PC-3 (cell line): Measurements from ENCODE around the gene TBC1D21.

ENCODE experiments used
- EZH2 ChIP-seq: fragments of 300-600 bp; sonication (generic); IDR thresholded peaks from one replicate; pipeline ENCODE4 v1.6.1; 2017; ENCODE audit warnings: antibody characterized with exemption, mild to moderate bottlenecking, low read length; ENCODE audit not compliant: unreplicated experiment
- EZH2phosphoT487 ChIP-seq: fragments of 300-600 bp; sonication (generic); IDR thresholded peaks from 2 replicates; pipeline ENCODE4 v1.6.1; 2018; ENCODE audit warnings: mild to moderate bottlenecking, antibody characterized with exemption, low read length, borderline replicate concordance
- TF ChIP-seq, protein P1 (sequence below): fragments of 300-600 bp; sonication (generic); conservative IDR thresholded peaks from 2 replicates; pipeline ENCODE4 v1.5.1; 2017; ENCODE audit warnings: antibody characterized with exemption, low read depth, mild to moderate bottlenecking, low read length

DNA sequence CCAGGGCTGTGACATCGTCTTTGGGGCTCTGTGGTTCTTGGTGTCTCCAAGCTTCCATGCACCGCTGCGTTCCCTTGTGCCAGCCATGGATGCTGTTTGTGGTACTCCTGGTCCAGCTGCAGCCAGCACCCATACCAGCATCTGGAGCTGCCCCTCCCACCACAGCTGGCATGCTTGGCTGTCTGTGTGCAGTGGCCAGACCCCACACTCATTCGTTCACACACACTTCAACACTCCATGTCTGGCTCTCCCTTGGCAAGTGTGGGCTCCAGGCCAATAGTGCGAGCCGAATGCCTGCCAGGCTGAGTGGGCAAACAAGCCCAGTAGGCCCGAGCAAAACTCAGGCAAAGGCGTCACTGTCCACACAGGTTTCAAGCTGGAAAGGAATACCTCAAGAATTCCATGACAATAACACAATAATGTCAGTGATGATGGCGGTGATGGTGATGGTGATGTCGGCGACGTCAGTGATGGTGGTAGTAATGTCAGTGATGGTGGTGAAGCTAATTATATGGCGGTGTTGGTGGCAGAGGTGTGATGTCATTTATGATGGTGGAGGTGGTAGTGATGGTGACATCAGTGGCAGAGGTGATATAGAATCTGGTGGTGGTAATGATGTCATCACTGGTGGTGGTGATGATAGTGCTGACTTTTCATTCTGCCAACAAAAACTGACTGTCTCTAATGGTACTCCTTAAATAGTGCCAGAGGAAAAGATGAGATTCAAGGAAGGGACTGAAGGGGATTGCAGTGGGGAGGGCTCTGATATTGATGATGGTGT, 19.3 kb downstream of the TBC1D21 start:
- TF ChIP-seq, protein P1, sequence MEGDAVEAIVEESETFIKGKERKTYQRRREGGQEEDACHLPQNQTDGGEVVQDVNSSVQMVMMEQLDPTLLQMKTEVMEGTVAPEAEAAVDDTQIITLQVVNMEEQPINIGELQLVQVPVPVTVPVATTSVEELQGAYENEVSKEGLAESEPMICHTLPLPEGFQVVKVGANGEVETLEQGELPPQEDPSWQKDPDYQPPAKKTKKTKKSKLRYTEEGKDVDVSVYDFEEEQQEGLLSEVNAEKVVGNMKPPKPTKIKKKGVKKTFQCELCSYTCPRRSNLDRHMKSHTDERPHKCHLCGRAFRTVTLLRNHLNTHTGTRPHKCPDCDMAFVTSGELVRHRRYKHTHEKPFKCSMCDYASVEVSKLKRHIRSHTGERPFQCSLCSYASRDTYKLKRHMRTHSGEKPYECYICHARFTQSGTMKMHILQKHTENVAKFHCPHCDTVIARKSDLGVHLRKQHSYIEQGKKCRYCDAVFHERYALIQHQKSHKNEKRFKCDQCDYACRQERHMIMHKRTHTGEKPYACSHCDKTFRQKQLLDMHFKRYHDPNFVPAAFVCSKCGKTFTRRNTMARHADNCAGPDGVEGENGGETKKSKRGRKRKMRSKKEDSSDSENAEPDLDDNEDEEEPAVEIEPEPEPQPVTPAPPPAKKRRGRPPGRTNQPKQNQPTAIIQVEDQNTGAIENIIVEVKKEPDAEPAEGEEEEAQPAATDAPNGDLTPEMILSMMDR: no peak
- TF ChIP-seq EZH2phosphoT487 (no peak), EZH2 (no peak)
